Aorta (tissue), 5 donors: Measurements from ENCODE around the gene MPP2. TPM values are rescaled to one million over a fixed set of nuclear protein-coding genes. Genes with fewer than 3 reads are reported as not detected.
"Not testable (repeated sequence)": the region's sequence is repeated elsewhere in the genome, so short reads cannot be mapped to it uniquely, and the experiment has no call there.

Experiments used
- ATAC-seq: fragments of 200-7000 bp; cut with Tn5 transposase; one replicate; pipeline ENCODE4 v1.9.1; 2022; ENCODE audit warnings: moderate library complexity; ENCODE audit not compliant: low FRiP score
- DNase-seq, 2 donors: peaks; one replicate each; pipeline ENCODE4 v3.0.0-alpha.2; 2020
- H3K27ac ChIP-seq, 2 donors: one replicate each; pipeline ENCODE4 v1.5.1; 2013; ENCODE audit warnings: low read length in 2 of 2, mild to moderate bottlenecking in 2 of 2, moderate library complexity in 2 of 2, control low read depth in 1 of 2, inconsistent platforms in 1 of 2, low read depth in 1 of 2
- H3K27me3 ChIP-seq, 2 donors: one replicate each; pipeline ENCODE4 v1.6.1; 2013; ENCODE audit warnings: control low read depth in 1 of 2, low read length in 1 of 2, mild to moderate bottlenecking in 1 of 2, moderate library complexity in 1 of 2; ENCODE audit not compliant: insufficient read depth in 2 of 2, control insufficient read depth in 1 of 2
- H3K36me3 ChIP-seq, 2 donors: one replicate each; pipeline ENCODE4 v1.6.1; 2013; ENCODE audit warnings: control low read depth in 1 of 2, low read length in 1 of 2, mild to moderate bottlenecking in 1 of 2; ENCODE audit not compliant: insufficient read depth in 2 of 2, control insufficient read depth in 1 of 2
- H3K4me1 ChIP-seq, 2 donors: one replicate each; pipeline ENCODE4 v1.6.1; 2013; ENCODE audit warnings: low read length in 2 of 2, control low read depth in 1 of 2, mild to moderate bottlenecking in 1 of 2, moderate library complexity in 1 of 2; ENCODE audit not compliant: insufficient read depth in 2 of 2, control insufficient read depth in 1 of 2
- H3K4me3 ChIP-seq, 2 donors: one replicate each; pipeline ENCODE4 v1.5.1; 2013; ENCODE audit warnings: low read length in 2 of 2, control low read depth in 1 of 2, mild to moderate bottlenecking in 1 of 2
- H3K9me3 ChIP-seq: one replicate; pipeline ENCODE4 v1.6.1; 2013; ENCODE audit warnings: mild to moderate bottlenecking, low read length; ENCODE audit not compliant: control insufficient read depth
- WGBS, 2 donors: extraction: QIAGEN DNeasy Blood & Tissue Kit; methylation state at CpG; one replicate each; pipeline ENCODE4 v1.1.7; 2013; 5-methylcytosine and 5-hydroxymethylcytosine counted together
- intact Hi-C, 2 donors: fragments of 100-400 bp; cut with DNase I; formaldehyde crosslinking; loops; one replicate each; pipeline versions ENCODE4 v1.14.2 to v1.15.0; 2022
- polyA plus RNA-seq, 2 donors: library from polyadenylated mRNA; stranded (reverse); fragments of 200-250 nt; gene quantifications; one replicate each; pipeline ENCODE4 v1.2.3, GENCODE V29; 2013
- total RNA-seq, 2 donors: library from RNA; stranded (reverse); fragmentation: NEBNext Ultra II Directional; extraction: Animal tissue kit (Norgen Biotek cat#: 25700); gene quantifications; one replicate each; pipeline ENCODE4 v1.2.1, GENCODE V29; 2021
- donor health status: healthy with polysubstance abuse.
- donor health status: Bipolar disorder and iron deficiency.
- donor health status: DM: no; HTN: no; CAD: no.
- donor health status: DM: no; HTN: no; CAD: no.
- donor health status: DM: yes; HTN: yes; CAD: no.

MPP2 gene
- total and polyA plus RNA-seq, 4 donors, result 1.4 to 14.2 (median 8.5) TPM

DNA sequence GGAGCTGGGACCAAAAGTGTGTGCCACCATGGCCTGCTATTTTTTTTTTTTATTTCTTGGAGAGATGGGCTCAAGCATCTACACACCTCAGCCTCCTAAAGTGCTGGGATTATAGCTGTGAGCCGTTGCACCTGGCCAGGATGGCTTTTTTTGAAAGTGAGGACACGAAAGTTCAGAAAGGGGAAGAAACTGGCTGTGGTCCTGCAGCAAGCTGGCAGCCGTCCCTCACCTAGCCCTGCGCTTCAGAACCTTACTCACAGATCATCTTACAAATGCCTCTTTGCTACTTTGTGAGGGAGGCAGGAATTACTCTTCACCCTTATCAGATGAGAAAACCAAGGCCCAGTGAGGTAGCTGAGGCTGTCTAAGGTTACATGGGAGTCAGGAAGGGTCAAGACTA lies 39.4 kb upstream of the MPP2 start:
- no peak for DNase-seq
- no peak overlapping the region for H3K27ac ChIP-seq
- H3K9me3 ChIP-seq, result no peaks in the 10 kb centered on the region
- intact Hi-C loops, result no loop called here
- H3K4me1 ChIP-seq, result no peaks in the 10 kb centered on the region
- ATAC-seq, result no peak
- WGBS, 2 donors, result 68 to 70% methylated on average over 4 of the region's 4 CpGs
- H3K27me3 ChIP-seq, result no peaks in the 10 kb centered on the region
- no peak overlapping the region for H3K4me3 ChIP-seq
- H3K36me3 ChIP-seq, result no peaks in the 10 kb centered on the region

DNA sequence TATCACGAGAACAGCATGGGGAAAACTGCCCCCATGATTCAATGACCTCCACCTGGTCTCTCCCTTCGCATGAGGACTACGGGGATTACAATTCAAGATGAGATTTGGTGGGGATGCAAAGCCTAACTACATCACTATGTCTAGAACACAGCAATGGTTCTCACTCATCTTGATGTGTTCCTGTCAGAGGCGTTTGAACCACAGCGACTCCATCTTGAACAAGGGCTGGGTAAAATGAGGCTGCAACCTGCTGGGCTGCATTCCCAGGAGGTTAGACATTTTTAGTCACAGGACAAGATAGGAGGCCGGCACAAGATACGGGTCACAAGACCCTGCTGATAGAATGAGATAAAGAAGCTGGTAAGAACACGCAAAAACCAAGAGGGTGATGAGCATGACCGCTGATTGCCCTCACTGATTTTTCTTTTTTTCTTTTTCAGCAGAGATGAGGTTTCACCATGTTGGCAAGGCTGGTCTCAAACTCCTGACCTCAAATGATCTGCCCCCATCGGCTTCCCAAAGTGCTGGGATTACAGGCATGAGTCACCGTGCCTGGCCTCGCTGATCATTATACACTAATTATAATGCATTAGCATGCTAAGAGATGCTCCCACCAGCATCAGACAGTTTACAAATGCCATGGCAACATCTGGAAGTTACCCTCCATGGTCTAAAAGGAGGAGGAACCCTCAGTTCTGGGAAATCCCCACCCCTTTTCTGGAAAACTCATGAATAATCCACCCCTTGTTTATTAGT lies 37.9 kb upstream of the MPP2 start:
- no peaks in the 10 kb centered on the region for H3K9me3 ChIP-seq
- no peaks in the 10 kb centered on the region for H3K4me1 ChIP-seq
- ATAC-seq, result no peak
- no peaks in the 10 kb centered on the region for H3K36me3 ChIP-seq
- no peak for DNase-seq
- WGBS, 2 donors, result 86 to 88% methylated on average over 12 of the region's 12 CpGs
- H3K27me3 ChIP-seq, result no peaks in the 10 kb centered on the region
- no peak overlapping the region for H3K27ac ChIP-seq
- H3K4me3 ChIP-seq, result no peak overlapping the region
- intact Hi-C loops, result loop anchor here in 1 of 2 donors (2.0 kb wide), 2 partner anchors 50 to 96 kb away; no protein-coding TSS in a partner anchor

DNA sequence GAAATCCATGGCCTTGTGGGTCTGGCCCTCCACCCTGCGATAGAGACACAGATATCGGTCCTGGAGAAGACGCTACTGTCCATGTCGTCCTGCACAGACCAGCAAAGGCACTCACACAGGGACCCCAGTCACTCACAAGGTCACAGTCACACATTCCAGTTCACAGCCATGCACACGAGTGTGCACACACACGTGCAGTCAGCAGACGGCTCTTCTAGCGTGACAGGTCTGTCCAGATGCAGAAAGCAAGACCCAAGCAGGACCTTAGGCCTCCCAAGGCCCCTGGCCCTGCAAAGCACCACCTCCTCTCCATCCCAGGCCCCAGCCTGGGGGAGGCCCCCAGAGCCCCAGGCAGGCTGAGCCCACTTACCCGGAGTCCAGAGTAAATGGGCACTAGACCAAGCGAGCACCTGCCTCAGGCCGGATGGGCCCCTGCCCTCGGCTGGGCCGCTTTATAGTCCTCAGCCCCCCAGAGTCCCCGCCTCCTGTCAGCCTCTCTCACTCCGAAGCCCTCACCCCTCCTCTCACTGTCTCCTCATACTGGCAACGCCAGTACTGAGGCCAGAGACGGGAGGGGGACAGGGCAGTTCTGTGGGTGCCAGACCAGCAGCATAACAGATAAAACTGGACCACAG lies 34.8 kb upstream of the MPP2 start, which contains the start of gene PPY:
Gene PPY (minus strand): TSS at position 426 of the 635 bp plus-strand sequence. CDS start 822 bp downstream, outside the sequence.
- H3K4me1 ChIP-seq, result no peaks in the 10 kb centered on the region
- intact Hi-C loops, result loop anchor here in 1 of 2 donors (2.0 to 5.0 kb wide), 2 partner anchors 101 to 225 kb away; no protein-coding TSS in a partner anchor
- H3K27ac ChIP-seq, result no peak within 1 kb of the TSS
- no peaks in the 10 kb centered on the region for H3K27me3 ChIP-seq
- no peak within 1 kb of the TSS for H3K4me3 ChIP-seq
- no peaks in the 10 kb centered on the region for H3K9me3 ChIP-seq
- 90 to 91% methylated on average over 17 of the region's 17 CpGs for WGBS, 2 donors
- ATAC-seq (no peak), DNase-seq (no peak)
- no peaks in the 10 kb centered on the region for H3K36me3 ChIP-seq

DNA sequence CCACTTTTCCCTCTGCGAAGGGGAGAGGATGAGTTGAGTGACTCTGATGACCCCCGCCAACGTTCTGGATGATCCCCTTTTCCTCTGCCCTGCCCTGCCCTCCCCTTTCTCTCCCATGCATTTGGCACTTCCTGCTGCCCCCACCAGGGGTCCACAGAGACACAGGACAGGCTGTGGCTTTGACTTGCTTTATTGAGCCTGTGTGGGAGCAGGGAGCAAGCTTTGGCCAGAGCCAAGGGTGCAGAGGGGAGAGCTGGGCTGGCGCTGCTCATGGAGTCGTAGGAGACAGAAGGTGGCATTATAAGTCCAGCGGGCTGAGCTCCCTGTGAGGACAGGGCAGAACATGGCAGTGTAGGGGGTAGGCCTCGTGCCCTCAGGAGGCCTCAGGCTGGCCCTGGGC lies 33.3 kb upstream of the MPP2 start:
- Histone ChIP-seq H3K4me1 (no peaks in the 10 kb centered on the region), H3K36me3 (no peaks in the 10 kb centered on the region), H3K9me3 (no peaks in the 10 kb centered on the region), H3K27ac (no peak overlapping the region), H3K27me3 (no peaks in the 10 kb centered on the region), H3K4me3 (no peak overlapping the region)
- ATAC-seq (no peak), DNase-seq (no peak)
- 59 to 64% methylated on average over 7 of the region's 7 CpGs for WGBS, 2 donors
- intact Hi-C loops, result loop anchor here in 1 of 2 donors (5.0 kb wide), 1 partner anchor 227 kb away; no protein-coding TSS in a partner anchor

DNA sequence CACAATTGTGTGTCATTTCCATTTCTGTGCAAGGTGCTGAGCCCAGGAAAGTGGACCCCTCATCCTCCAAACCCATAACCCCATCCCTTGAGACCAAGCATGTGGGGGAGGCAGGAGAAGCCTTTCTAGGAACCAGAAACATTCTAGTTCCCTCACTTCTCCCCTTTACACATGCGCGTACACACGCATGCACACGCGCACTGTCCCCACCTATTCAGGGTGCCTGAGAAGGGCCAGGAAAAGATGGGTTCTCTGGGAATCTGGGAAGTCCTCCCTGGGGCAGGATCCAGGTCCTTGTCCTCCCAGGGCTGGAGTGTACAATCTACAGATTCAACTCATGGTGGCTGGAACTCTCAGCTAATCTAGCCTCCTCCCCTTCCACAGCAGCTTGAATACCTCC lies 32.5 kb upstream of the MPP2 start:
- Histone ChIP-seq H3K9me3 (no peaks in the 10 kb centered on the region), H3K27me3 (no peaks in the 10 kb centered on the region), H3K36me3 (no peaks in the 10 kb centered on the region), H3K27ac (no peak overlapping the region), H3K4me1 (no peaks in the 10 kb centered on the region), H3K4me3 (no peak overlapping the region)
- intact Hi-C loops, result loop anchor here in 1 of 2 donors (5.0 kb wide), 1 partner anchor 227 kb away; no protein-coding TSS in a partner anchor
- 95 to 96% methylated on average over 5 of the region's 5 CpGs for WGBS, 2 donors
- DNase-seq, result no peak
- ATAC-seq, result no peak

DNA sequence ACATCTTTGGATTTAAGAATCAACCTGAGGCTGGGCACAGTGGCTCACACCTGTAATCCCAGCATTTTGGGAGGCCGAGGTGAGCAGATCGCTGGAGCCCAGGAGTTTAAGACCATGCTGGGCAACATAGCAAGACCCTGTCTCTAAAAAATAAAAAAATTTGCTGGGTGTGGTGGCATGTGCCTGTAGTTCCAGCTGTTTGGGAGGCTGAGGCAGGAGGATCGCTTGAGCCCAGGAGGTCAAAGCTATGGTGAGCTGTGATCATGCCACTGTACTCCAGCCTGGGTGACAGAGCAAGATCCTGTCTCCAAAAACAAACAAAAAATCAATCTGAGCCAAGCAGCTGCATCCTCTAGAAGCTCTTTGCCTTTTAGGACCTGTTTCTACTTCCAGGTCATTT lies 32.1 kb upstream of the MPP2 start:
- 95 to 97% methylated on average over 3 of the region's 3 CpGs for WGBS, 2 donors
- H3K4me1 ChIP-seq, H3K27ac ChIP-seq, intact Hi-C loops, H3K4me3 ChIP-seq, DNase-seq, H3K27me3 ChIP-seq, ATAC-seq, H3K36me3 ChIP-seq, H3K9me3 ChIP-seq: not testable (repeated sequence)

DNA sequence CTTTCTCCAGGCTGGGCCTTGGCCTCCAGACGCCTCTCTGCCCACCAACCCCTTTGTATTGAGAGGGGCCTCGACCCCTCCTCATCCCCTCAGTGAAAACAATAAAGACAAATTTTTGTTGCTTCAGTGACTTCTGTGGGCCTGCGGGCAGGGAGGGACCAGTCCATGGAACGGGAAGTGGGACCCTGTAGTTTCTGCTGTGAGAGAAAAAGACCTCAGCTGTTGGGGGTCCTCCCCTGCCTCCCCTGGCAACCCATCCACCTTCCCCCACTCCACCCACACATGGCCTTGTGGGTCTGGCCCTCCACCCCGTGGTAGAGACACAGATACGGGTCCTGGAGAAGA lies 31.5 kb upstream of the MPP2 start:
- Histone ChIP-seq H3K27me3 (no peaks in the 10 kb centered on the region), H3K27ac (no peak overlapping the region), H3K4me1 (no peaks in the 10 kb centered on the region), H3K4me3 (no peak overlapping the region), H3K36me3 (no peaks in the 10 kb centered on the region), H3K9me3 (no peaks in the 10 kb centered on the region)
- DNase-seq (no peak), ATAC-seq (no peak)
- WGBS, 2 donors, result 70 to 79% methylated on average over 6 of the region's 6 CpGs
- intact Hi-C loops, result no loop called here

DNA sequence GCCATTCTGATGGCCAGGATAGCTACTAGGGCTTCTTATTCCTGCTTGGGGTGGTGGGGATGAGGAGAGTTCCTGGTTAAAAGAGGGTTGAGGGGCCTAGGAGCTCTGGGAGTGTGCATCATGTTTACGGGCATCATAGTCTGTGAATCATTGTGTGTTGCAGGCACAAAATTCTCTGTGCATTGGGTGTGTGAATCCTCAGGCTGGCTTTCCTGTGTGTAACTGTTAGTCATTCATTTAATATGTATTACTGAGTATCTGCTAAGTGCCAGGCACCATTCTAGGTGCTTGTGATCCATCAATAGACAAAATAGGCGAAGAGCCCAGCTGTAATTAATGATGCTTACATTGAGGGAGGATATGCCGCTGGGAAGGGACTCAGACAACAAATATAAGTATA lies 29.1 kb upstream of the MPP2 start:
- Histone ChIP-seq H3K4me1 (no peaks in the 10 kb centered on the region), H3K9me3 (no peaks in the 10 kb centered on the region), H3K27me3 (no peaks in the 10 kb centered on the region), H3K36me3 (no peaks in the 10 kb centered on the region), H3K27ac (no peak overlapping the region), H3K4me3 (no peak overlapping the region)
- no peak for ATAC-seq
- 81 to 99% methylated on average over 3 of the region's 3 CpGs for WGBS, 2 donors
- intact Hi-C loops, result no loop called here
- no peak for DNase-seq

DNA sequence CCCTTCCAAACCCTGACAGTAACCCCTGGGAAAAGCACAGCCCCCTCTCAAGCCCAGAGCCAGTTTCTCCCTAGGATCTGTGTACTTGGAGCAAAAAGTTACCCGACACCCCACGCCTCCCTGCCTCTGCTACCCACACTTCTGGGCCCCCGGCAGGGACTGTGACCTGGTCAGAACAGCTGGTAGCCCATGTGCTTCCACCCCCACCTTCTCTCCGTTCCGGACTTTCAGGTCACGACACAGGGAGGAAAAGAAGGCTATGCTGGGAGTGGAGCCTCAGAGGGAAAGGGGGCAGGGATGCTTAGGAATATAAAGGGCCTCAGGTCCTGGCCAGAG lies 28.6 kb upstream of the MPP2 start:
- no peak for ATAC-seq
- no peak for DNase-seq
- H3K27me3 ChIP-seq, result no peaks in the 10 kb centered on the region
- no peaks in the 10 kb centered on the region for H3K9me3 ChIP-seq
- H3K4me3 ChIP-seq, result no peak overlapping the region
- intact Hi-C loops, result no loop called here
- WGBS, 2 donors, result 86 to 88% methylated on average over 6 of the region's 6 CpGs
- H3K36me3 ChIP-seq, result no peaks in the 10 kb centered on the region
- no peak overlapping the region for H3K27ac ChIP-seq
- H3K4me1 ChIP-seq, result no peaks in the 10 kb centered on the region
